UCSD-AML1 (cell line): ENCODE results near the gene VSIR.

Source experiments
- DNase-seq: peaks from one replicate; lab custom pipeline; 2025; ENCODE audit not compliant: unreplicated experiment; lab: John Stamatoyannopoulos, UW

Gene VSIR

GRCh38 chr10:71807557-71808510 lies 34.5 kb upstream of the VSIR start:
- DNase-seq: no peak

- DNase-seq: no peak
Observed at GRCh38 chr10:71806704-71807556, 33.6 kb upstream of the VSIR start.

GRCh38 chr10:71805776-71806703 lies 32.7 kb upstream of the VSIR start:
- DNase-seq: no peak

- DNase-seq: no peak
Observed at GRCh38 chr10:71804077-71804476, 30.8 kb upstream of the VSIR start.

GRCh38 chr10:71802715-71803488 lies 29.6 kb upstream of the VSIR start:
- no peak for DNase-seq

- no peak for DNase-seq
Observed at GRCh38 chr10:71802235-71802634, 28.9 kb upstream of the VSIR start.

GRCh38 chr10:71801361-71801760 lies 28.0 kb upstream of the VSIR start:
- no peak for DNase-seq

- no peak for DNase-seq
Observed at GRCh38 chr10:71799608-71800453, 26.5 kb upstream of the VSIR start.

GRCh38 chr10:71799112-71799511 lies 25.8 kb upstream of the VSIR start:
- no peak for DNase-seq

- DNase-seq: no peak
Observed at GRCh38 chr10:71798308-71798624, 24.9 kb upstream of the VSIR start.

- peak; percentile 87 for DNase-seq
Observed at GRCh38 chr10:71797533-71798307, 24.4 kb upstream of the VSIR start.

GRCh38 chr10:71796749-71797405 lies 23.6 kb upstream of the VSIR start:
- DNase-seq: no peak

- peak; percentile 41 for DNase-seq
Observed at GRCh38 chr10:71795248-71795647, 21.9 kb upstream of the VSIR start.

- DNase-seq: no peak
Observed at GRCh38 chr10:71790749-71791440, 17.6 kb upstream of the VSIR start.

- DNase-seq: no peak
Observed at GRCh38 chr10:71789871-71790270, 16.6 kb upstream of the VSIR start.

GRCh38 chr10:71788954-71789353 lies 15.6 kb upstream of the VSIR start:
- DNase-seq: no peak

- no peak for DNase-seq
Observed at GRCh38 chr10:71784679-71785272, 11.5 kb upstream of the VSIR start.
